SHP77 (cell line): ENCODE data around the gene ITGB7.

ENCODE experiments used
- DNase-seq, 2 experiments: peaks; one replicate each; lab custom pipeline; 2025; lab: John Stamatoyannopoulos, UW

The ITGB7 gene

GRCh38 chr12:53145383-53146260 is 61.4 kb downstream of the ITGB7 start:
- DNase-seq, result no peak

- DNase-seq, result no peak
Measured at GRCh38 chr12:53143355-53143754, 63.7 kb downstream of the ITGB7 start.
